ENCODE results near the gene TXNDC16.

DNA sequence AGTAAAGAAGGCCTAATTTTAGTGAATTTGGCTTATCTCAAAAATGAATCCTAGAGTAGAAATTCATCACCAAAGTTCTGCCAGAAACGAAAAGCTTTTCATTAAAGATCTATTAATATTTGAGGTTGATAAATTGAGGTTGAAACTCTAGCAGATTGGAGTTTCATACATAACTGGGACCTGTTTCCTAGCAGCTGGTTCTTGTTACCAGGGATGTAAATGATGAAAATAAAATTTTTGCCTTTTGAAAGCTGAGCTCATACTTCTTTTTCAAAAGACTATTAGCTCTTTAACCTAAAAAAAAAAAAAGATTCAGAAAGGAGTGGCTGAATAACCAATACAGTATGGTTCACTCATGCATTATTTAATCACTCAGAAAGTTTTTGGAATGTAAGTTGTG, 139.9 kb downstream of the TXNDC16 start:
- TF ChIP-seq, protein P1, sequence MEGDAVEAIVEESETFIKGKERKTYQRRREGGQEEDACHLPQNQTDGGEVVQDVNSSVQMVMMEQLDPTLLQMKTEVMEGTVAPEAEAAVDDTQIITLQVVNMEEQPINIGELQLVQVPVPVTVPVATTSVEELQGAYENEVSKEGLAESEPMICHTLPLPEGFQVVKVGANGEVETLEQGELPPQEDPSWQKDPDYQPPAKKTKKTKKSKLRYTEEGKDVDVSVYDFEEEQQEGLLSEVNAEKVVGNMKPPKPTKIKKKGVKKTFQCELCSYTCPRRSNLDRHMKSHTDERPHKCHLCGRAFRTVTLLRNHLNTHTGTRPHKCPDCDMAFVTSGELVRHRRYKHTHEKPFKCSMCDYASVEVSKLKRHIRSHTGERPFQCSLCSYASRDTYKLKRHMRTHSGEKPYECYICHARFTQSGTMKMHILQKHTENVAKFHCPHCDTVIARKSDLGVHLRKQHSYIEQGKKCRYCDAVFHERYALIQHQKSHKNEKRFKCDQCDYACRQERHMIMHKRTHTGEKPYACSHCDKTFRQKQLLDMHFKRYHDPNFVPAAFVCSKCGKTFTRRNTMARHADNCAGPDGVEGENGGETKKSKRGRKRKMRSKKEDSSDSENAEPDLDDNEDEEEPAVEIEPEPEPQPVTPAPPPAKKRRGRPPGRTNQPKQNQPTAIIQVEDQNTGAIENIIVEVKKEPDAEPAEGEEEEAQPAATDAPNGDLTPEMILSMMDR (IDR thresholded peaks at IDR 0.05; ENCODE audit: insufficient read depth, low read length, poor library complexity, severe bottlenecking): no peak
- TF ChIP-seq EZH2phosphoT487 (conservative IDR thresholded peaks at IDR 0.05; ENCODE audit: low read length): no peak

Measured in SU-DHL-6 (cell line).